NCI-H187 treated with DMSO at 0.1 percent for 48 hours (cell line): ENCODE results near the gene SMTN.
"Not testable (repeated sequence)": the region's sequence is repeated elsewhere in the genome, so short reads cannot be mapped to it uniquely, and the experiment has no call there.

ENCODE experiments used
- DNase-seq: peaks from one replicate; lab custom pipeline; 2025; lab: John Stamatoyannopoulos, UW

Gene SMTN

GRCh38 chr22:31073125-31073524 lies 8.0 kb upstream of the SMTN start:
- DNase-seq = not testable (repeated sequence)

- DNase-seq = not testable (repeated sequence)
Observed at GRCh38 chr22:31073545-31074145, 7.5 kb upstream of the SMTN start.

- DNase-seq = no peak
Observed at GRCh38 chr22:31075961-31076360, 5.2 kb upstream of the SMTN start.

GRCh38 chr22:31077681-31078080 lies 3.4 kb upstream of the SMTN start:
- no peak for DNase-seq

GRCh38 chr22:31078389-31078788 lies 2.7 kb upstream of the SMTN start:
- DNase-seq = not testable (repeated sequence)

GRCh38 chr22:31079095-31079642 lies 1.9 kb upstream of the SMTN start:
- no peak for DNase-seq

GRCh38 chr22:31080164-31080847 lies 812 bp upstream of the SMTN start:
- DNase-seq = no peak

GRCh38 chr22:31081963-31082605 lies 966 bp downstream of the SMTN start:
- no peak for DNase-seq

GRCh38 chr22:31082606-31083376 lies 1.7 kb downstream of the SMTN start:
- no peak for DNase-seq

GRCh38 chr22:31083377-31083768 lies 2.3 kb downstream of the SMTN start:
- DNase-seq = no peak

- no peak for DNase-seq
Observed at GRCh38 chr22:31083923-31084810, 3.0 kb downstream of the SMTN start.

- DNase-seq = no peak
Observed at GRCh38 chr22:31084811-31085492, 3.8 kb downstream of the SMTN start.

- DNase-seq = no peak
Observed at GRCh38 chr22:31085493-31085824, 4.3 kb downstream of the SMTN start.

- no peak for DNase-seq
Observed at GRCh38 chr22:31085928-31086327, 4.8 kb downstream of the SMTN start.

- DNase-seq = no peak
Observed at GRCh38 chr22:31086703-31087330, 5.7 kb downstream of the SMTN start.

- no peak for DNase-seq
Observed at GRCh38 chr22:31087744-31088215, 6.7 kb downstream of the SMTN start.

GRCh38 chr22:31088233-31088986 lies 7.3 kb downstream of the SMTN start:
- no peak for DNase-seq

GRCh38 chr22:31089160-31090100 lies 8.3 kb downstream of the SMTN start:
- DNase-seq = no peak
